Fibroblast of skin of left quadriceps (primary cell): Measurements from ENCODE around the gene PSPC1.

Source experiments
- DNase-seq, 2 experiments: peaks; one replicate each; pipeline ENCODE4 v3.0.0-alpha.2; 2013; ENCODE audit warnings: low read depth in 2 of 2

Gene PSPC1

DNA sequence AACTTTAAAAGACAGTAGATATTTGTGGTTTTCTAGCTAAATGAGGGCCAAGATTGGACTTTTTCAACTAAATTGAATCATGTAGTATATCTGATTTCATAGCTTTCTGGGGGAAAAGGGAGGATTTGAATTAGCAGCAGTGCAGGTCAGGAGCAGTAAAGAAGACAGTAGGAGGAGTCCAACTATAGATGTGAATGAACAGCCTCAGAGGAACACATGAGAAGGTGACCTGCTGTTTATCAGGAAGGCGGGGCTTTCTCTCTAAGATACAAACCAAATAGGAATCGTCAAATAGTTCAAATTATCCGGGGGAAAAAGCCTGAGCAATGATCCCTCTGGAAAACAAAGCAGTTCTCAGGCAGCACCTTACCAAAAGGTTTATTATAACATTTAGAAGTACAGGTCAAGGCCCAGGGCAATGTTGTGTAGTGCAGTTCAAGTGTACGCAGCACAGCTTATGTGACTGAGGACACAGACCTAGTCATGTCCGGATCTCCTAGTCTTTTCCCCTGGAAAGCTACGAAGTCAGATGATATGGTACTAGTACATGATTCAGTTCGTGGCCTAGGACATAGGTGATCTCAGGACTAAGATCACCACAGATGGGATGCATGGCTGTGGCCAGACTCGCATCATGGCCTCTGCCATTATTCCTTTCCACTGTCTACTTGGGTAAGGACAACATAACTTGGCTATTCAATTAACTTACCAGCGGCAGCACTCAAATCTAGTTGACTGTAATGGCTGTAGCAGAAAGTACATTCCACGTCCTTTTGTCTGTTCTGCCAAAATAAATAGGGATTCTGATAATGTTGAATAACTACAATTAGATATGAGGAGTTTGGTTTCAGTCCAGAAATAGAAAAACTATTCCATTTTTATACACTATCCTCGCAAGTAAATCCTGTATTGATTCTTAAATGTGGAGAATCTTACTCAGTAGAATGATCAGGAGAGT, 109.0 kb downstream of the PSPC1 start:
- DNase-seq: no peak

DNA sequence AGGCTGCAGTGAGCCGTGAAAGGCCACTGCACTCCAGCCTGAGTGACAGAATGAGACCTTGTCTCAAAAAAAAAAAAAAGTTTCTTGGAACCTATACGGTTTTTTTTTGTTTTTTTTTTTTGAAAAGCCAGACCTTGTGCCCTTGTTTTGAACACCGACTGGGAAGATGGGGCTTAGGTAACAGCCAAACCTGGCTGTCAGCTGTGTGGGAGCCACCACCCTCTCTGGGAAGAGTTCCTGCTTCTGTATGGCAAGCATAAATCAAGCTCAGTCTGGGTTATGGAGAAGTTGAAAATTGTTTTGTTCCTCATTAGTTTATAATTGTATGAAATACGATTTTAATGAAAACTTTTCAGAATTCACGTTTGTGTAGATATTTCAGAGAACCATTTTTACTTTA, 109.8 kb downstream of the PSPC1 start:
- DNase-seq: no peak

DNA sequence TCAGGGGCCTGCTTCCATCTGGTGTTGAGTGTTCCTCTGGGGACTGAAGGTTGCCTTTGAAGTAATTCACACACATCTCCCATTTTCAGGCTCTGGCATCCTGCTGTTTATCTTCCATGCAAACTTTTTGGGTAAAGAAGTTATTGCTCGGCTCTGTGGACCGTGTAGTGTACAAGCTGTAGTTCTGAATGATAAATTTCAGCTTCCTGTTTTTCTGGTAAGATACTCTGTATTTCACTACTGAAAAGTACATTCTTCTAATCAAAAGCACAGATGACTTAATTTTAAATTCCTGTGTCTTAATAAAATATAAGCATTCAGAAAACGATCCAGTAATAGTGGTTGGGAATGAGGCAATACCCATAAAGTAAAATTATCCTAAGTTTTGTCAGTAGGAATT, 112.6 kb downstream of the PSPC1 start:
- no peak for DNase-seq

DNA sequence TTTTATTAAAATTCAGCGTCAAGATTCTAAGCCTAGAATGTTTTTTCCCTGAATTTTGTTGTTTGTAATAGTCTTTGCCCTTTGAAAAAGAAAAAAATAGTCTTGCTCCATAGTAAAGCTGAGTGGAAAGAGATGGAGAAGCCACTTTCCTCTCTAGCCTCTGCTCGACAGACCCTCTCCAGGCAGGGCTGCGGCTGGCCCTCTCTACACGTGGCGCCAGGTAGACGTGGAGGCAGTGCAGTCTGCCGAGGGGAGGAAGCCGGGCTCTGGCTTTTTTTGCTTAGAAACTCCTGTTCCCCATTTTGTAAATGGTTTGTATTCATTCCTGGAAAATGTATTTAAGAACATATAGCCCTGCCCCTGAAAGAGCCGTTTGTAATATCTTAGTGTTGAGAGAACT, 114.0 kb downstream of the PSPC1 start:
- DNase-seq: no peak

DNA sequence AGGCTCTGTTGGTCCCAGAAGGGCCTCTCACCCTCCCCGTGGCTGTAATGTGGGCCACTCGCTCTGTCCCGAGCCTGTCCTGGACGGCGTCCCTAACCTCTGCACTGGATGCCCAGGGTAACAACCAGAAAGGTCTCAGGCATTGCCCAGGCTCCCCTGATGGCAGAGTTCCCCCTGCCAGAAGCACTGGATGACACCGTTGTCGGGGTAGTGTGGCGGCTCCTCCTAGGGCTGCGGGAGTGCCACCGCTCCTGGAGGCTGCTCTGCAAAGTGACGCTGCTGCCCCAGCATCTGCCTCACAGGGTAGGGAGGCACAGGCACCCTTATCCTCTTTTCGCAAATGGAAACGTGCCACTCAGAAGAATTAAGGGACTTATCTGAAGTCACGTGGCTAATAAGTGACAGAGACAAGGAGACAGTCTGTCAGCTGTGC, 117.3 kb downstream of the PSPC1 start:
- no peak for DNase-seq

DNA sequence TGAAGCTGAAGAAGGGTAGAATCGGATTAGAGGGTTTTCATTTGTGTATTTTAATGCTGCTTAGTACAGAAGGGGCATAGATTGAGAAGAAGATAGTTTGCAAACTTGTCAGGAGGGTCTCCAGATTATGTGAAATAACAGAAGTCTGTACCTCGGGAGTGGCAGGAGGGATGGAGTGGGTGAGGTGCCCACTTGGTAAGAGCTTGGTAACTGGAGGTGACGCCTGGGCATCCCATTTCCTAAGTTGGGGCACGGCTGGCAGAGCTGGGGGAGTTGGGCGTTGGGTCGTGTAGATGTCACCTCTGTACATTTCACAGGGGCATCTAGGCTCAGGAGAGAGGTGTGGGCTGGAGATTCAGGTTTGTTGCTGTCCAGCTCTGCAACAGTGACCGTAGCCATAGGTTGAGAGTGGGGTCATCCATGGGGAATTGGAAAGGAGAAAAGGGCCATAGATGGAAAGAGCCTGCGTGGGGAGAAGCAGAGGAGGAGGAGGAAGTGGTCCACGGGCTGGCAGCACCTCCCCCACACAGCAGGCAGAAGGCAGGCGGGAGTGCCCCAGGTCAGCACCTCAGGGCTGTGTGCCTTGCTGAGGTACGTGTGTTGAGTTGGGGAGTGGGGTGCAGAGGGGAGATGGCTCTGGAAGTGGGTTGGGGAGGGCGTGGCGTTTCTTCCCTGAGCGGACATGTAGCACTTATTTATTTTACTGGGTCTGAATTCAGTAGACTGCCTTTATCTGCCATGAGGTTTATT, 118.1 kb downstream of the PSPC1 start:
- DNase-seq: no peak

DNA sequence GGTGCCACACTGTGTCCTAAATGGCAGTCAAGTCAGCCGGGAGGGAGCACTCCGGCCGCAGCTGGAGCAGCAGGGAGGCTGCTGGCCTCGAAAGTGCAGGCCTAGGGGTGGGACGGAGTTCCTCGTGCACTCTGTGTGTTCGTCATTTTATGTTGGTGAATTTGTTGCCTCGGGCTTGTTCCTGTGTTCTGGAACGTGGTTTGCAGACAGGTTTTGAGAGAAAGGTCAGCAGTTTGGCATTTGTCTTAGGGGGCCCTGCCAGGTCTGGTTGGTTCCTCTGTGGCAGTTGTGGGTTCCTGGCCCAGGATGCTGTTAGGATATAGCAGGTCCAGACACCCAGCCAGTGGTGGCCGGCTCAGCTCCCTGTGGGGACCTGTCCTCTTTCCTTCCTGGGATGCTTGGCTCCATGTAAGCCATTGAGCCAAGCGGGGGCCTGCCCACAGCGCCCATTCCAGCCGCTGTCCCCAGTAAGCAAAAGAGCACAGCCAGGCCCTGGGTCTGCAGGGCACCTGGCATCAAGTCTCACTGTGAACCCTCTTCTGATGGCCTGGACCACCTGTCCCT, 119.2 kb downstream of the PSPC1 start:
- no peak for DNase-seq

DNA sequence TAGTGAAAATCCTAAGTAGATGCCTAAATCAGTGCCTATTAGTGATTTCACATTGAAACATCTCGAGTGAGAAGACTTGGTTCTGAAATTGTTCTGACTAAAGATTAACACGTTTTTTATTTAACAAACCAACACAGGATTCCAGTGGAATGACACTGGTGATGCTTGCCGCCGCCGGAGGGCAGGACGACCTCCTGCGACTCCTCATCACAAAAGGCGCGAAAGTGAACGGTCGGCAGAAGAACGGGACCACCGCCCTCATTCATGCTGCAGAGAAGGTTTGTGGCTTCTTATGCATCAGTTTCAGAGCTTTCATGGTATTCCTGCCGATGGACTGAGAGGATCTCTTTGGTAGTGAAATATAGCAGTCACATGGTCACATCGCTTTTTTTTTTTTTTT, 121.2 kb downstream of the PSPC1 start:
- no peak for DNase-seq

DNA sequence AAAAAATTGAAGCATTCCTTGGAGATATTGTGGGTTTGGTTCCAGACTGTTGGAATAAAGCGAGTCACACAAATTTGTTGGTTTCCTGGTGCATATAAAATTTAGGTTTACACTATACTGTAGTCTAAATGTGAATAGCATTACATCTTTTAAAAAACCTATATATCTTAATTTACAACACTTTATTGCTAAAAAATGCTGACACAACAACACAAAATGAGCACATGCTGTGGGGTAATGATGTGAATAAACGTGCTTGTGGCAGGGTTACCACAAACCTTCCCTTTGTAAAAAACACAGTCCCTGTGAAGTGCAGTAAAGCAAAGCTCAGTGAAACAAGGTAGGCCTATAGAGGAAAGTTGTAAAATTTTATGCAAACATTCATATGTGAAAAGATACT, 121.6 kb downstream of the PSPC1 start:
- DNase-seq: no peak

DNA sequence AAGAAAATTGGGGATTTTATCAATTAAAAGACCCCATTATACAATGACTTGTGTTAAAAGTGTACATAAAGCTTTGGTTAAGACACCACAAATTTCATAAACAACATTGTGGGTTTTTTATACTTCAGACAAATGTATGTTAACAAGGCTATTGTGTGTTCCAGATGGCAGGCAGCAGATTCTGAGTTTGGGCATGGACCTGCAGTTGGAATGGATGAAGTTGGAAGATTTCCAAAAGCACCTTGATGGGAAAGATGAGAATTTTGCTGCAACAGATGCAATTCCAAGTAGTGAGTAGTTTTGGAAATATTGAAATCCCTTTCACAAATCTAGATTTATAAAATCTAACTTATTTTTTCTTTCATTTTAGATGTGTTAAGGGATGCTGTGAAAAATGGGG, 123.9 kb downstream of the PSPC1 start:
- DNase-seq: no peak

DNA sequence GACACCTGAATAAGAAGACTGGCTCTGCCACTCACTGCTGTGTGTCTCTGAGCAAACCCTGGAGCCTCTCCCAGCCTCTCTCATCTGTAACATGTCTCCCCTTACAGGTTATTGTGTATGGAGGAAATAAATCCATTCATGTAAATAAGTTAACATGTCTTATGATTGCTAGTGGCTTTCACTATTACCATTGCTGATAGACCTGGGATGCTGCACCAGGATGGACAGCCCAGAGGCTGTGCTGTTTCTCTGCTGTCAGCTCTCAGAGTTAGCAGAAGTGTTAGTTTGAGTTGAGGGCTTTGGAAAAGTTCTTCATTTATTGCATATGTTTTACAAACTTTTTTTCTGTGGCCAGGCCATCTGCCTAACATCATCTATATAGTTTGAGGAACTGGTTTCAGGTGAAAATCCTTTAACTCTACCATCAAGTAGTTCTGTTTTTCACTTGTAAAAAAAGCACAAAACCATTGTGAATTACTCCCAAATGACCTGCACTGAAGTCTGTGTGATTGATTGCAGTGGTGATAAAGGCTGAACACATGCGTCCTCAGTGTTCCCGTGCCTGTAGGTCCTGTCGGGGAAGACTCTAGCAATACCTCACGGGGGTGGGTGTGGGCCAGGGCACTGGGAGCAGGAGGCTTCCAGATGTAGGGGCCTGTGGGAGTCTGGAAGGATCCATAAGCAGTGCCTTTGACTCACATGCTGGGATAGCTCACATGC, 124.7 kb downstream of the PSPC1 start:
- DNase-seq: no peak
